ENCODE results near the gene IFIT3. TPM values are rescaled to one million over a fixed set of nuclear protein-coding genes. Genes with fewer than 3 reads are reported as not detected.
A peak's percentile ranks its signal among the peaks of the same experiment; 100 is the strongest.

The IFIT3 gene
- total RNA-seq, 2 donors from 2014 or later: 2.3 to 3.9 TPM

- Histone ChIP-seq H3K27ac (peak overlapping the region in 2 of 4 donors; percentile 76 to 83), H3K36me3 (replicated peaks in 1 of 2; ENCODE audit: insufficient read depth in 1 of 2, low read depth in 2 of 2) (no peaks in the 10 kb centered on the region), H3K27me3 (no peaks in the 10 kb centered on the region), H3K4me1 (peaks cover 26% of the 10 kb centered on the region), H3K9me3 (no peaks in the 10 kb centered on the region), H3K4me3 (no peak overlapping the region)
- no peak for ATAC-seq
- TF ChIP-seq, protein P1, sequence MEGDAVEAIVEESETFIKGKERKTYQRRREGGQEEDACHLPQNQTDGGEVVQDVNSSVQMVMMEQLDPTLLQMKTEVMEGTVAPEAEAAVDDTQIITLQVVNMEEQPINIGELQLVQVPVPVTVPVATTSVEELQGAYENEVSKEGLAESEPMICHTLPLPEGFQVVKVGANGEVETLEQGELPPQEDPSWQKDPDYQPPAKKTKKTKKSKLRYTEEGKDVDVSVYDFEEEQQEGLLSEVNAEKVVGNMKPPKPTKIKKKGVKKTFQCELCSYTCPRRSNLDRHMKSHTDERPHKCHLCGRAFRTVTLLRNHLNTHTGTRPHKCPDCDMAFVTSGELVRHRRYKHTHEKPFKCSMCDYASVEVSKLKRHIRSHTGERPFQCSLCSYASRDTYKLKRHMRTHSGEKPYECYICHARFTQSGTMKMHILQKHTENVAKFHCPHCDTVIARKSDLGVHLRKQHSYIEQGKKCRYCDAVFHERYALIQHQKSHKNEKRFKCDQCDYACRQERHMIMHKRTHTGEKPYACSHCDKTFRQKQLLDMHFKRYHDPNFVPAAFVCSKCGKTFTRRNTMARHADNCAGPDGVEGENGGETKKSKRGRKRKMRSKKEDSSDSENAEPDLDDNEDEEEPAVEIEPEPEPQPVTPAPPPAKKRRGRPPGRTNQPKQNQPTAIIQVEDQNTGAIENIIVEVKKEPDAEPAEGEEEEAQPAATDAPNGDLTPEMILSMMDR (IDR thresholded peaks at IDR 0.05): no peak
- TF ChIP-seq POLR2A (IDR thresholded peaks at IDR 0.05): no peak
- WGBS, 2 donors: 56 to 73% methylated on average over 2 of the region's 2 CpGs
- no peak for DNase-seq
- intact Hi-C loops (cut with DNase I): no loop called here
Measured at GRCh38 chr10:89303161-89303560, 24.6 kb upstream of the IFIT3 start.

DNA sequence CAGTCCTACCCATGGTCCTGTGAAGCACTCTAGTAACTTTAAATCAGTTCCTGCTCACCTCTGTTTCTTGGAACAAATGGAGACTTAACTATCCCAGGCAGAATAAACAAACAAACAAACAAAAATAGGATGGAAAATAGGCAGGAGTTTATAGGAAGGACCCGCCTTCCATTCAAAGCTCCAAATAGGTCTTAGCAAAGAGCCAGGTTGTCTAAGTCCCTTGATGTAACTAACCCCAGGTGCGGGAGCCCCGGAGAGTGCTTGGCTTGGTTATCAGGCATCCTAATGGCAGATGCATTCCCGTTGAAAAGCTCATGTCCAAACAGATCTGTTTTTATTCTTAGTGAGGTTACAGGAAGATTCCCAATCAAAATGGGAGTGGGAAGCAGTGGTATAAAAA lies 23.8 kb upstream of the IFIT3 start:
- Histone ChIP-seq H3K4me3 (no peak overlapping the region), H3K27me3 (no peaks in the 10 kb centered on the region), H3K9me3 (no peaks in the 10 kb centered on the region), H3K4me1 (peaks cover 26% of the 10 kb centered on the region), H3K27ac (no peak overlapping the region), H3K36me3 (replicated peaks in 1 of 2; ENCODE audit: insufficient read depth in 1 of 2, low read depth in 2 of 2) (no peaks in the 10 kb centered on the region)
- ATAC-seq: no peak
- 85 to 88% methylated on average over 4 of the region's 4 CpGs for WGBS, 2 donors
- no peak for DNase-seq
- intact Hi-C loops (cut with DNase I): no loop called here
- TF ChIP-seq, protein P1 (IDR thresholded peaks at IDR 0.05): no peak
- TF ChIP-seq POLR2A (IDR thresholded peaks at IDR 0.05): no peak

GRCh38 chr10:89304446-89304845 lies 23.4 kb upstream of the IFIT3 start:
- H3K27ac ChIP-seq: no peak overlapping the region
- DNase-seq (no peak), ATAC-seq (no peak)
- intact Hi-C loops (cut with DNase I): no loop called here
- H3K9me3 ChIP-seq: no peaks in the 10 kb centered on the region
- no peaks in the 10 kb centered on the region for H3K36me3 ChIP-seq (replicated peaks in 1 of 2; ENCODE audit: insufficient read depth in 1 of 2, low read depth in 2 of 2)
- H3K4me3 ChIP-seq: no peak overlapping the region
- WGBS, 2 donors: 84 to 87% methylated on average over 2 of the region's 2 CpGs
- H3K27me3 ChIP-seq: no peaks in the 10 kb centered on the region
- TF ChIP-seq POLR2A (IDR thresholded peaks at IDR 0.05): no peak
- TF ChIP-seq, protein P1 (IDR thresholded peaks at IDR 0.05): no peak
- peaks cover 26% of the 10 kb centered on the region for H3K4me1 ChIP-seq

DNA sequence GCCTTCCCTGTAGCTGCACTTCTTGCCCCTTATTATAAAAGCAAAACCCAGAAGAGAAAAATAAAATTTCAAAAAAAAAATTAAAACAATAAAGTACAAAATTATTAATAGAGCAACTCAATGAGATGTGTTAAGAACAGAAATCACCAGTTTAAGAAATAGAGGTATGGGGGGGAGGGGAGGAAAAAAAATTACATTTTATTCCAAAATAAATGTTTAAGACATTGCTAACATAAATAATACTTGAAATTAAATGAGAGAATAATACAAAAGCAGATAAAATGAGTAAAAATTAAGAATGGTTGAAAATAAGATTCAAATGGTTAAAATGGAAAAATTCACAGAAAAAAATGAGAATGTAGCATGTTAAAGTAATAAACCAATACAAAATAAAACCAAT lies 22.9 kb upstream of the IFIT3 start:
- ATAC-seq (no peak), DNase-seq (no peak)
- no peak for TF ChIP-seq POLR2A (IDR thresholded peaks at IDR 0.05)
- TF ChIP-seq, protein P1 (IDR thresholded peaks at IDR 0.05): no peak
- H3K4me1 ChIP-seq: peaks cover 26% of the 10 kb centered on the region
- intact Hi-C loops (cut with DNase I): no loop called here
- H3K9me3 ChIP-seq: no peaks in the 10 kb centered on the region
- H3K27ac ChIP-seq: no peak overlapping the region
- H3K27me3 ChIP-seq: no peaks in the 10 kb centered on the region
- H3K4me3 ChIP-seq: no peak overlapping the region
- no peaks in the 10 kb centered on the region for H3K36me3 ChIP-seq (replicated peaks in 1 of 2; ENCODE audit: insufficient read depth in 1 of 2, low read depth in 2 of 2)

DNA sequence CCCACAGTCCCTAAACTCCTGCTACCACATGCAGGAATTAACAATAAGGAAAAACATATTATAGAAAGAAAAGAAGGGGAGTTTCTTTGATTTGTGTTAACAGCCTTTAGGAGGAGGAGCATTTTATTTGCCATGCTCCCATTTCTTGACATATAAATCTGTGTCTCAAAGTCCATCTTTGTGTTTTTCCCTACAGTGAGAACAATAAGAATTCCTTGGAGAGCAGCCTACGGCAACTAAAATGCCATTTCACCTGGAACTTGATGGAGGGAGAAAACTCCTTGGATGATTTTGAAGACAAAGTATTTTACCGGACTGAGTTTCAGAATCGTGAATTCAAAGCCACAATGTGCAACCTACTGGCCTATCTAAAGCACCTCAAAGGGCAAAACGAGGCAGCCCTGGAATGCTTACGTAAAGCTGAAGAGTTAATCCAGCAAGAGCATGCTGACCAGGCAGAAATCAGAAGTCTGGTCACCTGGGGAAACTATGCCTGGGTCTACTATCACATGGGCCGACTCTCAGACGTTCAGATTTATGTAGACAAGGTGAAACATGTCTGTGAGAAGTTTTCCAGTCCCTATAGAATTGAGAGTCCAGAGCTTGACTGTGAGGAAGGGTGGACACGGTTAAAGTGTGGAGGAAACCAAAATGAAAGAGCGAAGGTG lies 21.9 kb upstream of the IFIT3 start:
- Histone ChIP-seq H3K4me1 (peaks cover 26% of the 10 kb centered on the region), H3K27me3 (no peaks in the 10 kb centered on the region), H3K27ac (no peak overlapping the region), H3K36me3 (replicated peaks in 1 of 2; ENCODE audit: insufficient read depth in 1 of 2, low read depth in 2 of 2) (no peaks in the 10 kb centered on the region), H3K4me3 (no peak overlapping the region), H3K9me3 (no peaks in the 10 kb centered on the region)
- no peak for ATAC-seq
- intact Hi-C loops (cut with DNase I): no loop called here
- WGBS, 2 donors: 85 to 89% methylated on average over 9 of the region's 9 CpGs
- TF ChIP-seq, protein P1 (IDR thresholded peaks at IDR 0.05): no peak
- no peak for TF ChIP-seq POLR2A (IDR thresholded peaks at IDR 0.05)
- no peak for DNase-seq

Data from body of pancreas (tissue), 4 donors.